Activated naive CD4-positive, alpha-beta T cell treated with anti-CD3 and anti-CD28 coated beads, Interleukin-2, amount 50 U/mL, for 24 hours (primary cell): ENCODE measurements around the gene TTC31.
"Not testable (repeated sequence)": the region's sequence is repeated elsewhere in the genome, so short reads cannot be mapped to it uniquely, and the experiment has no call there.

ENCODE experiments used
- H3K27ac Mint-ChIP-seq: one replicate; pipeline ENCODE4 v1.8.0; 2021; ENCODE audit warnings: mild to moderate bottlenecking, mixed read lengths
- H3K27me3 Mint-ChIP-seq: one replicate; pipeline ENCODE4 v1.8.0; 2021; ENCODE audit warnings: mixed read lengths
- H3K36me3 Mint-ChIP-seq: one replicate; pipeline ENCODE4 v1.8.0; 2021; ENCODE audit warnings: mixed read lengths
- H3K4me1 Mint-ChIP-seq: one replicate; pipeline ENCODE4 v1.8.0; 2021; ENCODE audit warnings: mixed read lengths
- H3K4me3 Mint-ChIP-seq: one replicate; pipeline ENCODE4 v1.8.0; 2021; ENCODE audit warnings: mild to moderate bottlenecking, mixed read lengths
- H3K9me3 Mint-ChIP-seq: one replicate; pipeline ENCODE4 v1.8.0; 2021; ENCODE audit warnings: mixed read lengths

The TTC31 gene

GRCh38 chr2:74447230-74447999 lies 35.5 kb upstream of the TTC31 start:
- Mint-ChIP-seq H3K27me3 (peaks cover 7% of the 10 kb centered on the region), H3K4me3 (no peak overlapping the region), H3K27ac (no peak overlapping the region), H3K9me3 (no peaks in the 10 kb centered on the region), H3K4me1 (peaks cover 3% of the 10 kb centered on the region), H3K36me3 (no peaks in the 10 kb centered on the region)

GRCh38 chr2:74448771-74449170 lies 34.1 kb upstream of the TTC31 start:
- no peak overlapping the region for H3K27ac Mint-ChIP-seq
- no peaks in the 10 kb centered on the region for H3K9me3 Mint-ChIP-seq
- H3K4me1 Mint-ChIP-seq: peaks cover 13% of the 10 kb centered on the region
- no peaks in the 10 kb centered on the region for H3K36me3 Mint-ChIP-seq
- no peak overlapping the region for H3K4me3 Mint-ChIP-seq
- peaks cover 6% of the 10 kb centered on the region for H3K27me3 Mint-ChIP-seq

GRCh38 chr2:74450570-74451190 lies 32.2 kb upstream of the TTC31 start:
- Mint-ChIP-seq H3K4me3 (no peak overlapping the region), H3K9me3 (no peaks in the 10 kb centered on the region), H3K36me3 (peaks cover 6% of the 10 kb centered on the region), H3K27ac (no peak overlapping the region), H3K4me1 (peaks cover 27% of the 10 kb centered on the region), H3K27me3 (no peaks in the 10 kb centered on the region)

- Mint-ChIP-seq H3K27me3 (no peaks in the 10 kb centered on the region), H3K27ac (peak within 1 kb of the TSS; percentile 99), H3K9me3 (no peaks in the 10 kb centered on the region), H3K36me3 (peaks cover 13% of the 10 kb centered on the region), H3K4me1 (peaks cover 61% of the 10 kb centered on the region), H3K4me3 (peak within 1 kb of the TSS; percentile 99)
Observed at GRCh38 chr2:74454654-74455511, 28.0 kb upstream of the TTC31 start, which contains the start of gene INO80B. INO80B (plus strand) TSS chr2:74455087; CDS start chr2:74455117, 30 bp downstream.

- Mint-ChIP-seq H3K36me3 (peaks cover 15% of the 10 kb centered on the region), H3K9me3 (no peaks in the 10 kb centered on the region), H3K27me3 (no peaks in the 10 kb centered on the region), H3K27ac (peak overlapping the region; percentile 99), H3K4me3 (peak overlapping the region; percentile 99), H3K4me1 (peaks cover 69% of the 10 kb centered on the region)
Observed at GRCh38 chr2:74457129-74457548, 25.7 kb upstream of the TTC31 start.

GRCh38 chr2:74457549-74458131 lies 25.2 kb upstream of the TTC31 start:
- Mint-ChIP-seq H3K27ac (peak overlapping the region; percentile 92), H3K36me3 (peaks cover 15% of the 10 kb centered on the region), H3K4me3 (peak overlapping the region; percentile 99), H3K9me3 (no peaks in the 10 kb centered on the region), H3K4me1 (peaks cover 64% of the 10 kb centered on the region), H3K27me3 (no peaks in the 10 kb centered on the region)

- peak within 1 kb of the TSS; percentile 99 for H3K27ac Mint-ChIP-seq
Observed at GRCh38 chr2:74458132-74458937, 24.5 kb upstream of the TTC31 start, which contains the start of gene WBP1. WBP1 (plus strand) TSS chr2:74458438; CDS start chr2:74458603, 165 bp downstream.

GRCh38 chr2:74458938-74459363 lies 23.9 kb upstream of the TTC31 start:
- H3K9me3 Mint-ChIP-seq: no peaks in the 10 kb centered on the region
- H3K36me3 Mint-ChIP-seq: peaks cover 17% of the 10 kb centered on the region
- H3K27me3 Mint-ChIP-seq: no peaks in the 10 kb centered on the region
- peaks cover 65% of the 10 kb centered on the region for H3K4me1 Mint-ChIP-seq
- H3K4me3 Mint-ChIP-seq: peak overlapping the region; percentile 99
- H3K27ac Mint-ChIP-seq: peak overlapping the region; percentile 52

More at GRCh38 chr2:74458132-74458937, 24.5 kb upstream of the TTC31 start, which contains the start of gene WBP1:
- Mint-ChIP-seq H3K9me3 (no peaks in the 10 kb centered on the region), H3K4me3 (peak within 1 kb of the TSS; percentile 99), H3K4me1 (peaks cover 64% of the 10 kb centered on the region), H3K27me3 (no peaks in the 10 kb centered on the region), H3K36me3 (peaks cover 17% of the 10 kb centered on the region)

GRCh38 chr2:74459503-74460118 lies 23.3 kb upstream of the TTC31 start:
- H3K27me3 Mint-ChIP-seq, H3K9me3 Mint-ChIP-seq: not testable (repeated sequence)
- Mint-ChIP-seq H3K36me3 (peaks cover 17% of the 10 kb centered on the region), H3K27ac (peak overlapping the region; percentile 89), H3K4me1 (peaks cover 65% of the 10 kb centered on the region), H3K4me3 (peak overlapping the region; percentile 99)

GRCh38 chr2:74460187-74460586 lies 22.7 kb upstream of the TTC31 start:
- H3K27me3 Mint-ChIP-seq, H3K9me3 Mint-ChIP-seq, H3K27ac Mint-ChIP-seq: not testable (repeated sequence)
- peaks cover 60% of the 10 kb centered on the region for H3K4me1 Mint-ChIP-seq
- peak overlapping the region; percentile 99 for H3K4me3 Mint-ChIP-seq
- peaks cover 14% of the 10 kb centered on the region for H3K36me3 Mint-ChIP-seq

- H3K27me3 Mint-ChIP-seq: no peaks in the 10 kb centered on the region
- no peaks in the 10 kb centered on the region for H3K9me3 Mint-ChIP-seq
- H3K27ac Mint-ChIP-seq: no peak overlapping the region
- peaks cover 58% of the 10 kb centered on the region for H3K4me1 Mint-ChIP-seq
- no peak overlapping the region for H3K4me3 Mint-ChIP-seq
- peaks cover 7% of the 10 kb centered on the region for H3K36me3 Mint-ChIP-seq
Observed at GRCh38 chr2:74461187-74462053, 21.5 kb upstream of the TTC31 start.

- no peak overlapping the region for H3K4me3 Mint-ChIP-seq
- H3K9me3 Mint-ChIP-seq: no peaks in the 10 kb centered on the region
- H3K27me3 Mint-ChIP-seq: no peaks in the 10 kb centered on the region
- H3K4me1 Mint-ChIP-seq: peaks cover 50% of the 10 kb centered on the region
- no peak overlapping the region for H3K27ac Mint-ChIP-seq
- peaks cover 5% of the 10 kb centered on the region for H3K36me3 Mint-ChIP-seq
Observed at GRCh38 chr2:74462054-74462785, 20.7 kb upstream of the TTC31 start.

GRCh38 chr2:74462786-74463105 lies 20.1 kb upstream of the TTC31 start:
- no peaks in the 10 kb centered on the region for H3K27me3 Mint-ChIP-seq
- no peaks in the 10 kb centered on the region for H3K9me3 Mint-ChIP-seq
- H3K27ac Mint-ChIP-seq: no peak overlapping the region
- H3K4me3 Mint-ChIP-seq: no peak overlapping the region
- peaks cover 48% of the 10 kb centered on the region for H3K4me1 Mint-ChIP-seq
- H3K36me3 Mint-ChIP-seq: peaks cover 4% of the 10 kb centered on the region
